Measurements from ENCODE around the gene EXOSC3. TPM values are rescaled to one million over a fixed set of nuclear protein-coding genes. Genes with fewer than 3 reads are reported as not detected.

EXOSC3 gene
- total RNA-seq, 1 donor from 2014 or later, result 82.2 TPM

GRCh38 chr9:37730256-37730655 is 54.6 kb downstream of the EXOSC3 start:
- TF ChIP-seq, protein P1, sequence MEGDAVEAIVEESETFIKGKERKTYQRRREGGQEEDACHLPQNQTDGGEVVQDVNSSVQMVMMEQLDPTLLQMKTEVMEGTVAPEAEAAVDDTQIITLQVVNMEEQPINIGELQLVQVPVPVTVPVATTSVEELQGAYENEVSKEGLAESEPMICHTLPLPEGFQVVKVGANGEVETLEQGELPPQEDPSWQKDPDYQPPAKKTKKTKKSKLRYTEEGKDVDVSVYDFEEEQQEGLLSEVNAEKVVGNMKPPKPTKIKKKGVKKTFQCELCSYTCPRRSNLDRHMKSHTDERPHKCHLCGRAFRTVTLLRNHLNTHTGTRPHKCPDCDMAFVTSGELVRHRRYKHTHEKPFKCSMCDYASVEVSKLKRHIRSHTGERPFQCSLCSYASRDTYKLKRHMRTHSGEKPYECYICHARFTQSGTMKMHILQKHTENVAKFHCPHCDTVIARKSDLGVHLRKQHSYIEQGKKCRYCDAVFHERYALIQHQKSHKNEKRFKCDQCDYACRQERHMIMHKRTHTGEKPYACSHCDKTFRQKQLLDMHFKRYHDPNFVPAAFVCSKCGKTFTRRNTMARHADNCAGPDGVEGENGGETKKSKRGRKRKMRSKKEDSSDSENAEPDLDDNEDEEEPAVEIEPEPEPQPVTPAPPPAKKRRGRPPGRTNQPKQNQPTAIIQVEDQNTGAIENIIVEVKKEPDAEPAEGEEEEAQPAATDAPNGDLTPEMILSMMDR (conservative IDR thresholded peaks at IDR 0.05), result no peak
- no peaks in the 10 kb centered on the region for H3K9me3 Mint-ChIP-seq
- H3K27me3 Mint-ChIP-seq (ENCODE audit: low read depth), result peaks cover 31% of the 10 kb centered on the region

More at GRCh38 chr9:37730256-37730655, 54.6 kb downstream of the EXOSC3 start:
- H3K4me3 Mint-ChIP-seq, result no peak overlapping the region
- H3K27ac Mint-ChIP-seq (ENCODE audit: unreplicated experiment), result no peak overlapping the region
- H3K4me1 Mint-ChIP-seq, result no peaks in the 10 kb centered on the region
- no peak for DNase-seq (ENCODE audit: low read depth, low spot score)
- H3K36me3 Mint-ChIP-seq (ENCODE audit: low read depth), result no peaks in the 10 kb centered on the region

Other genes with a start within 250 kb of the EXOSC3 start
- gene FBXO10, start 208.7 kb downstream of the EXOSC3 start, total RNA-seq, result 24.8 and 25.6 TPM in 2 replicates
- gene TOMM5, start 192.5 kb downstream of the EXOSC3 start, total RNA-seq, result 155 and 159 TPM in 2 replicates
- gene FRMPD1, start 134.1 kb downstream of the EXOSC3 start, total RNA-seq, result 0.11 and 0.19 TPM in 2 replicates
- 9.5 and 9.8 TPM in 2 replicates for gene TRMT10B, start 31.3 kb downstream of the EXOSC3 start, total RNA-seq
- gene DCAF10, start 15.7 kb upstream of the EXOSC3 start, total RNA-seq, result 22.7 and 25.1 TPM in 2 replicates
- 32.5 and 33.0 TPM in 2 replicates for gene SLC25A51, start 119.1 kb upstream of the EXOSC3 start, total RNA-seq

All from neural crest cell (in vitro differentiated cells).